Measurements from ENCODE around the gene DOCK7. TPM values are rescaled to one million over a fixed set of nuclear protein-coding genes. Genes with fewer than 3 reads are reported as not detected.

The DOCK7 gene
- total and polyA plus RNA-seq, 2 of the 8 experiments (the other 6 are each of a cell fraction or from before 2014, with no cell fraction given), result 10.2 to 33.7 TPM

GRCh38 chr1:62407398-62408009 lies 280.7 kb downstream of the DOCK7 start:
- Histone ChIP-seq H2BK120ac (replicated peaks; ENCODE audit: low read depth, low read length) (no peak overlapping the region), H3K36me3 (ENCODE audit: control insufficient read depth in 2 of 4, insufficient read depth in 4 of 4, low read length in 3 of 4) (no peaks in the 10 kb centered on the region), H2BK15ac (ENCODE audit: low read length) (no peak overlapping the region), H4K20me1 (replicated peaks in 1 of 2; ENCODE audit: control insufficient read depth in 1 of 2, insufficient read depth in 2 of 2, low read length in 2 of 2) (no peaks in the 10 kb centered on the region), H3K79me2 (ENCODE audit: control insufficient read depth in 1 of 2, insufficient read depth in 2 of 2, low read length in 2 of 2) (no peaks in the 10 kb centered on the region), H3K9ac (replicated peaks in 1 of 4; ENCODE audit: extremely low read depth in 1 of 4, low read depth in 3 of 4, low read length in 3 of 4) (no peak overlapping the region), H4K5ac (ENCODE audit: insufficient read length, low read depth, low read length) (no peak overlapping the region), H3K79me1 (ENCODE audit: low read depth, low read length) (no peaks in the 10 kb centered on the region), H3K27ac (ENCODE audit: low read depth, low read length) (no peak overlapping the region), H4K8ac (ENCODE audit: extremely low read depth, insufficient read depth, low read length) (no peak overlapping the region), H3K4ac (replicated peaks; ENCODE audit: insufficient read length, low read depth, low read length) (no peak overlapping the region), H2BK20ac (ENCODE audit: low read length) (no peak overlapping the region), H2AFZ (ENCODE audit: low read length) (no peak overlapping the region), H3K4me2 (ENCODE audit: insufficient read depth in 1 of 2, low read depth in 2 of 2, low read length in 2 of 2) (no peak overlapping the region), H3K18ac (ENCODE audit: extremely low read depth, low read length) (no peak overlapping the region), H3K56ac (replicated peaks; ENCODE audit: insufficient read length, low read depth, low read length) (no peak overlapping the region), H3K4me3 (ENCODE audit: extremely low read depth in 1 of 4, insufficient read depth in 2 of 4, low read depth in 3 of 4, low read length in 4 of 4) (no peak overlapping the region), H3K23ac (ENCODE audit: insufficient read length) (no peak overlapping the region), H3K9me3 (ENCODE audit: insufficient read depth in 2 of 2, low read depth in 1 of 2, low read length in 1 of 2) (no peaks in the 10 kb centered on the region), H3K14ac (ENCODE audit: insufficient read length) (no peak overlapping the region), H2BK12ac (ENCODE audit: low read depth, low read length) (no peak overlapping the region), H2AK5ac (ENCODE audit: low read depth, low read length) (no peak overlapping the region), H2BK5ac (ENCODE audit: low read depth, low read length) (no peak overlapping the region), H3K23me2 (ENCODE audit: low read depth, low read length) (no peaks in the 10 kb centered on the region; the same call in 1 of the 2 replicates), H3K27me3 (replicated peaks in 1 of 4; ENCODE audit: control insufficient read depth in 3 of 4, extremely low read depth in 1 of 4, insufficient read depth in 3 of 4, low read length in 3 of 4) (peaks cover 0 to 3% (median 0%) of the 10 kb centered on the region in 4 experiments; a peak in 1 of 7 replicates), H3K4me1 (replicated peaks in 1 of 4; ENCODE audit: control insufficient read depth in 3 of 4, insufficient read depth in 4 of 4, low read length in 3 of 4) (peaks cover 0 to 5% (median 2%) of the 10 kb centered on the region in 4 experiments; a peak in 4 of 7 replicates), H4K91ac (replicated peaks; ENCODE audit: insufficient read length, low read length) (no peak overlapping the region)
- TF ChIP-seq RAD21 (IDR thresholded peaks at IDR 0.05 in 1 of 2, conservative IDR thresholded peaks at IDR 0.05 in 1 of 2; ENCODE audit: low read depth in 2 of 2, low read length in 2 of 2) (peak; percentile 91 to 93), CTCF (IDR thresholded peaks at IDR 0.05; ENCODE audit: control extremely low read depth in 1 of 3, insufficient read depth in 1 of 3, low read depth in 1 of 3, low read length in 3 of 3) (peak in 2 of 3 experiments; percentile 63 to 74; a peak in 3 of 4 replicates), CHD1 (IDR thresholded peaks at IDR 0.05; ENCODE audit: low read depth, low read length) (no peak), RFX5 (IDR thresholded peaks at IDR 0.05; ENCODE audit: borderline replicate concordance, low read depth, low read length) (no peak), TEAD4 (IDR thresholded peaks at IDR 0.05; ENCODE audit: low read depth, low read length) (no peak), EGR1 (IDR thresholded peaks at IDR 0.05; ENCODE audit: borderline replicate concordance, low read depth, low read length) (no peak)
- TF ChIP-seq, protein P1, sequence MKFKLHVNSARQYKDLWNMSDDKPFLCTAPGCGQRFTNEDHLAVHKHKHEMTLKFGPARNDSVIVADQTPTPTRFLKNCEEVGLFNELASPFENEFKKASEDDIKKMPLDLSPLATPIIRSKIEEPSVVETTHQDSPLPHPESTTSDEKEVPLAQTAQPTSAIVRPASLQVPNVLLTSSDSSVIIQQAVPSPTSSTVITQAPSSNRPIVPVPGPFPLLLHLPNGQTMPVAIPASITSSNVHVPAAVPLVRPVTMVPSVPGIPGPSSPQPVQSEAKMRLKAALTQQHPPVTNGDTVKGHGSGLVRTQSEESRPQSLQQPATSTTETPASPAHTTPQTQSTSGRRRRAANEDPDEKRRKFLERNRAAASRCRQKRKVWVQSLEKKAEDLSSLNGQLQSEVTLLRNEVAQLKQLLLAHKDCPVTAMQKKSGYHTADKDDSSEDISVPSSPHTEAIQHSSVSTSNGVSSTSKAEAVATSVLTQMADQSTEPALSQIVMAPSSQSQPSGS (IDR thresholded peaks at IDR 0.05; ENCODE audit: low read length), result no peak
- ChIA-PET CTCF (ENCODE audit: partially characterized antibody) (interaction anchor here (0.6 to 15.5 kb wide), 25 partner anchors 15 to 325 kb away, joined by 3 to 191 read pairs (median 4); no protein-coding TSS in a partner anchor), POLR2A (ENCODE audit: partially characterized antibody) (interaction anchor here (0.7 to 2.0 kb wide), 5 partner anchors 16 to 232 kb away, joined by 3 to 7 read pairs (median 3); no protein-coding TSS in a partner anchor)
- 69% methylated on average over 12 of the region's 12 CpGs; no CpG with 5 or more reads in 1 of the 2 experiments for WGBS, 2 experiments (ENCODE audit: extremely low coverage in 1 of 2, insufficient coverage in 1 of 2, insufficient read length in 1 of 2, insufficient replicate concordance in 2 of 2, low coverage in 1 of 2, low lambda C conversion rate in 2 of 2, missing lambda C conversion rate in 1 of 2)
- DNase-seq (ENCODE audit: low read depth in 1 of 2, low spot score in 2 of 2), result no peak
- peak; percentile 91 for FAIRE-seq

All from H1 (cell line).